Pancreas (tissue), 10 donors: ENCODE measurements around the gene FBXL2. TPM values are rescaled to one million over a fixed set of nuclear protein-coding genes. Genes with fewer than 3 reads are reported as not detected.

Source experiments
- ATAC-seq, 4 donors: fragments of 200-7000 bp; cut with Tn5 transposase; one replicate each; pipeline versions ENCODE4 v1.8.0 to v1.9.1; 2020; ENCODE audit warnings: mild to moderate bottlenecking in 4 of 4, moderate library complexity in 4 of 4
- DNase-seq, 6 donors: peaks; one replicate each; pipeline ENCODE4 v3.0.0-alpha.2; 2020
- FAIRE-seq: peaks from 2 replicates; lab custom pipeline; 2012; peaks lifted over from hg19 to GRCh38; lab: Jason Lieb, UNC
- H3K27ac ChIP-seq, 4 donors: fragments of 200-600 bp; sonication (generic); 1 replicate in 3 of 4; 2 replicates in 1 of 4; pipeline versions ENCODE4 v1.5.0 to v1.8.0; 2020
- H3K27me3 ChIP-seq, 4 donors: fragments of 200-600 bp; one replicate each; pipeline ENCODE4 v1.8.0; 2021
- H3K36me3 ChIP-seq, 3 donors: fragments of 200-600 bp; sonication (generic) in 1 of 3; one replicate each; pipeline versions ENCODE4 v1.5.0 to v1.8.0; 2020 to 2021
- H3K4me1 ChIP-seq, 3 donors: fragments of 200-600 bp; one replicate each; pipeline ENCODE4 v1.8.0; 2021
- H3K4me3 ChIP-seq, 4 donors: fragments of 200-600 bp; sonication (generic) in 2 of 4; one replicate each; pipeline versions ENCODE4 v1.5.0 to v1.8.0; 2020 to 2021
- H3K9me3 ChIP-seq, 4 donors: fragments of 200-600 bp; one replicate each; pipeline ENCODE4 v1.8.0; 2021
- CTCF ChIP-seq, 4 donors: fragments of 200-600 bp; sonication (generic) in 3 of 4; IDR thresholded peaks; one replicate each; pipeline versions ENCODE4 v1.5.0 to v1.8.0; 2021; ENCODE audit warnings: antibody characterized with exemption in 4 of 4
- WGBS, 2 donors: extraction: QIAGEN DNeasy Blood & Tissue Kit; methylation state at CpG; one replicate each; pipeline ENCODE4 v1.1.7; 2013; 5-methylcytosine and 5-hydroxymethylcytosine counted together
- intact Hi-C, 3 donors: fragments of 100-400 bp; cut with DNase I; formaldehyde crosslinking; loops; one replicate each; pipeline versions ENCODE4 v1.11.1 to v1.14.2; 2022
- polyA plus RNA-seq, 2 donors: library from polyadenylated mRNA; stranded (reverse); fragments of 200-250 nt; gene quantifications; one replicate each; pipeline ENCODE4 v1.2.3, GENCODE V29; 2013
- total RNA-seq, 6 donors: library from RNA; stranded (reverse); fragmentation: NEBNext Ultra II Directional in 4 of 6; extraction: Animal tissue kit (Norgen Biotek cat#: 25700) in 4 of 6; gene quantifications; one replicate each; pipeline versions ENCODE4 v1.2.1 to v1.2.4, GENCODE V29; 2021 to 2023
- donor health status: healthy with polysubstance abuse.
- donor health status: DM: no; HTN: no; CAD: no; lungs with moderate emphysema.
- donor health status: DM: no; HTN: no; CAD: no.
- donor health status: control.
- donor health status: control.
- donor health status: Bipolar disorder and iron deficiency.
- donor health status: DM: yes; HTN: yes; CAD: no.
- donor health status: DM: no; HTN: no; CAD: no.
- donor health status: DM: no; HTN: no; CAD: no.
- donor health status: DM: yes; HTN: yes; CAD: no.

FBXL2 gene
- total and polyA plus RNA-seq, 8 donors, result 1.8 to 7.8 (median 2.9) TPM

- DNase-seq, result no peak
- Histone ChIP-seq H3K36me3 (no peaks in the 10 kb centered on the region), H3K27me3 (no peaks in the 10 kb centered on the region), H3K4me1 (no peaks in the 10 kb centered on the region), H3K9me3 (no peaks in the 10 kb centered on the region), H3K27ac (no peak overlapping the region), H3K4me3 (no peak overlapping the region)
- intact Hi-C loops, result no loop called here
- no peak for TF ChIP-seq CTCF (IDR thresholded peaks at IDR 0.05)
- FAIRE-seq, result no peak
- 55 to 80% methylated on average over 2 of the region's 2 CpGs for WGBS, 2 donors
- no peak for ATAC-seq
Measured at GRCh38 chr3:33312361-33312760, 35.1 kb downstream of the FBXL2 start.

- H3K36me3 ChIP-seq, result no peaks in the 10 kb centered on the region
- no peak for TF ChIP-seq CTCF (IDR thresholded peaks at IDR 0.05)
- intact Hi-C loops, result no loop called here
- FAIRE-seq (no peak), DNase-seq (no peak), ATAC-seq (no peak)
- no peaks in the 10 kb centered on the region for H3K4me1 ChIP-seq
- H3K4me3 ChIP-seq, result no peak overlapping the region
- H3K27ac ChIP-seq, result no peak overlapping the region
- no peaks in the 10 kb centered on the region for H3K9me3 ChIP-seq
- no peaks in the 10 kb centered on the region for H3K27me3 ChIP-seq
Measured at GRCh38 chr3:33313331-33313730, 36.1 kb downstream of the FBXL2 start.

- Histone ChIP-seq H3K36me3 (no peaks in the 10 kb centered on the region), H3K4me1 (no peaks in the 10 kb centered on the region), H3K27me3 (no peaks in the 10 kb centered on the region), H3K4me3 (no peak overlapping the region), H3K27ac (no peak overlapping the region), H3K9me3 (no peaks in the 10 kb centered on the region)
- no peak for DNase-seq
- intact Hi-C loops, result no loop called here
- no peak for FAIRE-seq
- ATAC-seq, result no peak
- no peak for TF ChIP-seq CTCF (IDR thresholded peaks at IDR 0.05)
Measured at GRCh38 chr3:33314993-33315392, 37.8 kb downstream of the FBXL2 start.

- Histone ChIP-seq H3K27me3 (no peaks in the 10 kb centered on the region), H3K27ac (no peak overlapping the region), H3K4me3 (no peak overlapping the region), H3K36me3 (no peaks in the 10 kb centered on the region), H3K9me3 (no peaks in the 10 kb centered on the region), H3K4me1 (no peaks in the 10 kb centered on the region)
- no peak for DNase-seq
- ATAC-seq, result no peak
- intact Hi-C loops, result no loop called here
- TF ChIP-seq CTCF (IDR thresholded peaks at IDR 0.05), result no peak
- WGBS, 2 donors, result 94 to 98% methylated on average over 2 of the region's 2 CpGs
- no peak for FAIRE-seq
Measured at GRCh38 chr3:33315826-33316225, 38.6 kb downstream of the FBXL2 start.

GRCh38 chr3:33317963-33318709 is 40.9 kb downstream of the FBXL2 start:
- no peak for DNase-seq
- Histone ChIP-seq H3K9me3 (no peaks in the 10 kb centered on the region), H3K27ac (no peak overlapping the region), H3K4me3 (no peak overlapping the region), H3K4me1 (no peaks in the 10 kb centered on the region), H3K27me3 (no peaks in the 10 kb centered on the region), H3K36me3 (no peaks in the 10 kb centered on the region)
- intact Hi-C loops, result no loop called here
- TF ChIP-seq CTCF (IDR thresholded peaks at IDR 0.05), result no peak
- no peak for FAIRE-seq
- ATAC-seq, result no peak
- WGBS, 2 donors, result 73 to 74% methylated on average over 4 of the region's 4 CpGs
